GM19328 (cell line): ENCODE data around the gene SHROOM3.
A peak's percentile ranks its signal among the peaks of the same experiment; 100 is the strongest.

Experiments used
- ATAC-seq: cut with Tn5 transposase; IDR thresholded peaks from one replicate; pipeline ENCODE4 v1.9.1; 2021; ENCODE audit warnings: mild to moderate bottlenecking, moderate library complexity; ENCODE audit not compliant: unreplicated experiment

SHROOM3 gene

DNA sequence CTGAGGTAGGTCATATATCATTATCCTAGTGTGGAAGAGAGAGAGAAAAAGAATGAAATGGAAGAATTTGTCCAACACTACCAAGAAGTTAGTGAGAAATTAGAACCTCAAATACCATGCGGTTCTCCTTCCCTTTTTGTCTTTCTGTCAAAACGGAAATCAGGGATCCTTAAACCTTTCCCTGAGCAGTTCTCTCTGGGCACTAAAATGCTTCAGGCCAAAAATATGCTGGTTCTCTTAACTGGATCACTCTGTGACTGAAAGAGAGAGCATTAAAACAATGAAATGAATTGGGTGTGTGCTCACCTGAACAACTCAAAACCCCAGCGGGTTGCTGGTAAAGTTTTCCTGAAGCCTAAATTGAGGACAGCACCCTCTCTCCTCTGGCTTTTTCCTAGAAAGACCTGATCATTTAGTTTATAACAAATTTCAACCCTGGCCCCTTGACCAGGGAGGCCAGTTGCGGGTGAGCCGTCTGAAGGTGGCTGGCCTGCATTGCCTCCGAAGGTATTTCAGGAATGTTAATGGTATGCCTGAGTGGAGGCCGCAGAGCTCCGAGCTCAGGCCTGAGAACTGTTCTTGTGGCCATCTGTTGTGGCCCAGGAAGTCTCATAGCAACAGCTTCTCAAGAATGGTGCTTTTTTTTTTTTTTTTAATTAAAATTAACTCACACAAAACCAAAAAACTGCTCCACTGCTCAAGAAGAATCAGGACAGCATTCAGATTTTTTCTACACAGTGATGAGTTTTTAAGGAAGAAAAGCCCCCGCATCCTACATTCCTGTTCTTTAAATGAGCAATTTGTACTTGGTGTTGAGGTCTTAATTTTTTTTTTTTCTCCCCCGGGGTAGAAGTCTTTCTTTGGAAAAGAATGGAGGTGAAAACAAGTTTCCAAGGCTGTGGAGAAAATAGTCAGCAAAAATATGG is 155.1 kb downstream of the SHROOM3 start:
- no peak for ATAC-seq

DNA sequence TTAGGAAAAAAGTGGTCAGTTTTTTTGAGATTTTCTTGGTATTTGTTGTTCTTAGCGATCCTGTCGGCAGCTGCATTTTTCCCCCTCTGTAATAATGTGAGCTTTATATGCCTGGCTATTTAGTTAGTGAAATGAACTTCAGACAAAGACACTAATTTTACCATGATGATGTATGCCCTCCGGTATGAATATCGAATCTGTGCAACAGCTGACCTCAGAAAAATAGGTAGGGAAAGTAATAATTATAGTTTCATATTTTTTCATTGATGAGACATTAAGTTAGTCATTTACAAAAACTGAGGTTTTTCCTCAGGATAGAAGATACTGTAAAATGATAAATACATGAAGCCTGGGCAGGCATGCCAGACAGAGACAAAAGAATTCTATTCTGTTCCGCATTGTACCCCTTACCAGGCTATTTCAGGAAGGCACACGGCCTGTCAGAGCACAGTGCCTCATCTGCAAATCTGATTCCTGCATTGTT is 155.8 kb downstream of the SHROOM3 start:
- ATAC-seq = no peak

DNA sequence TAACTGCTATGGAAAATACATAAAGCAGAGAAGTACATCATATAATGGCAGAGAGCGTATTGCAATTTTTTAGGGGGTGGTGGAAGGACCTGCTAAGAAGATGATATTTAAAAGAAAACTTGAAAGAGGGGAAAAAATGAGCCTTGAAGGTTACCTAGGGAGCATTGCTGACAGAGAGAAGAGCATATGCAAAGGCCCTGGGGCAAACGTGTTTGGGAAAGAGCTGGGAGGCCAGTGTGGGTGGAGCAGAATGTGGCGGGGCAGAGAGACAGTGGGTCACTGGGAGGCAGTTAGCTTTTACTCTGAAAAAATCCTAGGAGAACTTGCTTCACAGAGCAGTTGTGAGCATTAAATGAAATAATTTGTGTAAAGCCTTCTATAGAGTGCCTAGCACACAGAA is 157.0 kb downstream of the SHROOM3 start:
- ATAC-seq = no peak

DNA sequence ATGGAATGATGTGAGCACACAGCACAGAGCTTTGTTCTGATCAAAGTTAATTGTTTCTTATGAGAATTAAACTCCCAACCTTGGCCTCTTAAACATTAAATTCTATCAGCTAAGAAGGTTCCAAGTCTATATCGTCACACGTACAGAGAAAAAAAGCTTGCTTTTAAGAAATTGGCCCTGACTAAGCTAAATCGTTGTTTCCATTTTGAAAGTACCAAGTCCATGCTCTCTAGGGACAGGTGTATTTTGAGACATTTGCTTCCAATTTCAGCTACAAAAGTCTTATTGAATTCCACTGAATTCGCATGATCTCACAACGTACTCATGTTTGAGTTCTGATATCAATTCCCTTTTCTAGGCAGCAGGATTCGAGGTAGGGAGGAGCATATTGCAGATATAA is 157.4 kb downstream of the SHROOM3 start:
- ATAC-seq = no peak

DNA sequence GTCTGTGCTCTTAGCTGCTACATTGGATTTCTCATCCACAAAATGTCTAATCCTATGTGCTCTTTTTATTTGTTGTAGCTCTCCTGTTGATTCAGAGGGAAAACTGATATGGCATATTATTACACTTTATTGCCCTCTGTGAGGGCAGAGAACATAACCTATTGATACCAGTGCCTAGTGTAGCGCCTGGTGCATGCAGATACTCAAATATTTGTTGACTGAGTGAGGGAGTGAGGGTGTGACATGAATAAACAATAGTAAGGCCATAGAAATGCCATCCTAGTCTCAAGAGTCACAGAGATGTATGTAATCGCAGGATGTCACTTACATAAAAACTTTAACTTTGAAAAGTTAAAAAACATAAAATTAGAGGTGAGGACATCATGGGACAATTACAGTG is 159.1 kb downstream of the SHROOM3 start:
- no peak for ATAC-seq

DNA sequence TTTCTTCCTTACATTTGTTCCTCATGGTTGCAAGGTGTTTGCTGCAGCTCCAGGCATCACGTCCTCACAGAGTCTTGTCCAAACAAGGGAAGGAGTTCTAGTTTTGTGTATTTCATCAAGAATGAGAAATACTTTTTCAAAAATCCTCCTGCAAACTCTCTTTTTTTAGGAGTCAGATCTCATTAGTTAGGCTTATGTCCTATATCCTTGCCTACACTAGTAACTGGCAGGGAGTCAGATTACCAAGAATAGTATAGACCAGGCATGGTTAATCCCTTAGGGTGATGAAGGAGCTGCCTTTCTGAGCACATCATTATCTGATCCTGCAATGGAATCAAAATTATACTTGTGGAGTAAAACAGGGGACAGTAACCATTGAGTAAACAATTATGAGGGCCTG is 160.4 kb downstream of the SHROOM3 start:
- ATAC-seq = no peak

DNA sequence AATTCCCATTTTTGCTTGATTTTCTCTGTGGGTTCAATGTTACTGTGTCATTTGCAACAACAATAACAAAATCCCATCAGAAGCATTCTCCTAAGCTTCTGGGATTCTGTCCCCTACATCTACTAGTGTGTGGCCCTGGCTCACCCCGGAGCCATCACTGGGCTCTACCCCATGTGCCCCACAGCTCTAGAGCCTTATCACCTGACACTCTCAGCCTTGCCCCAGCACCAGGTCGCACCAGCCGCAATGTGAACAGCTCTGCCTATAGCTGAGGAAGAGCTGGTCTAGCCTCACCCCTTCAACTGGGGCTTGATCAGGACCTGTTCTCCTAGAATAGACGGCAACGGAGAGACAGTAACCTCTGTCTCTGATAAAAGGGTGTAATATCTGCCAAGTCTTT is 161.7 kb downstream of the SHROOM3 start:
- no peak for ATAC-seq

DNA sequence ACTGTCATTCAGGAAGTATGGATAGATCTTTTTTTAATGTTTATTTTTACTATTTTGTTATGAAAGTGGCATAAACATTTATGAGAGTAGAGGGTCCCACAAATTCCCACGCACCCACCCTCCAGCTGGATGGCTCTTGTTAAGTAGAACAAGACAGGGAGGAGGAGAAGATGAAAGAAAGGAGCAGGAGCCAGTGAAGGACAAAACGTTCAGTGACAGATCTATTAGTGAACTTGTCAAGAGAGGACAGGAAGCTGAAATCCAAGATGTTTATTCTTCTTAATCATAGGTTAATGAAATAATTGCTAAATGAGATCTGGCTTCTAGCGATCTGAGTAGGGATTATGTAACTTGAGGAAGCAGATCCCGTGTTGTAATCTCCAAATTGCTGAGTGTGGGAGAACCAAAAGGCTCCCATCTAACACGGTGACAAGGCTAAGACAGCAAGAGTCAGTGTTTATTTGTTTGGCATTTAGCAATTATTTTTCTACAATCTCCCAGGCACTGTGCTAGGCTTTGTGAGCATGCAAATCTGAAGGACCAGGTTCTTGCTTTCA is 162.5 kb downstream of the SHROOM3 start:
- no peak for ATAC-seq

DNA sequence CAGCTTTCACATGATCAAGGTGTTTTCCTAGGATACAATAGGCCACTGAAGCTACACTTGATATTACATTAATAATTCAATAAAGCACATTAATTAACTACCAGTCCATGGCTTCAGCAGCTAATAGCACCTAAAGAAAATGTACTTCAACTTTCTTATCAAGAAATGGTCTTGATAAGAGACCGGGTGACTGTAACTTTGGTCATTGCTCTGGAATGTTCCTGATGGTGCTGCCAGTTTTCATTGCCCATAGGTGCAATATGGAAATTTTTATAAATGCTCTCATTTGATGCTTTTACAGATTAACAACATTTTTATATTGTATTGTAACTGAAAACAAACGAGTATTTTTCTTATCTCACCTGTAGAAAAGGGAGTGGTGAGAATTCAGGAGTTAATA is 165.4 kb downstream of the SHROOM3 start:
- no peak for ATAC-seq

DNA sequence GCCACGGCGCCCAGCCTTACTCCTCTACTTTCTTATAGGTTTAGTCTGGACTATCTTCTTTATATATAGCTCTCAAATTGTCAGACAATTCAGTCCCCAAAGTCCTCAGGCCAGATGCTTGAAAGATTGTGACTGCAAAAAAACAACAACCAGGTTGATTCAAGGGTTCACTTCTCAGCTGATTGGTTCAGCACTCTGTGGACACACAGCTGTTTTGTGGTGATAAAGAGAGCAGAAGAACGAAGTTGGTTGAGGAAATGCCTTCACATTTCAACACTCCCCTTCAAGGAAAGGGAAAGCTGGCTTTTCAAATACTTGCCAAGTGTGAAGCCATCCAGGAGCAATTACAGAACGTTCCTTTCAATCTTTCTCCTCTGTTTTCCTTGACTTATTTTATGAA is 166.8 kb downstream of the SHROOM3 start:
- ATAC-seq = no peak

DNA sequence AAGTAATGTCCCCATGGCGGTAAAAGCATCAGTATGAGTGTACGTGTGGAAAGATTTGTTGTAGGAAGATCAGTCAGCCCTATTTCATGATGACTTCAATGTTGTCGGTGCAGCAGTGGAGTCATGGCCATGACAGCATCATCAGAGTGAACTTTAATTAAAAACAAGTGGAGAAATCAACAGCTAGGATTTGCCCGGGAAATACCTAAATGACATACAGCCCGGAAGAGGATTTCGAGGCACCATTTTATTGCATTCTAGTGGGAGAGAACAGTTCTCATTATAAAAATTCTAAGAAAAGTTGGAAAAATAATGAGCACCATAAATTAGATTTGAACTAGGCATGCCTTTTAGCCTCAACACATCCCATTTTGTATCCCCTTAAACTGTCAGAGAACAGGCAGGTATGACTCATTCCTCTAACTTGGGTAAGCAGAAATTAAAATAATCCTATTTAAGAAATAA is 170.1 kb downstream of the SHROOM3 start:
- no peak for ATAC-seq

DNA sequence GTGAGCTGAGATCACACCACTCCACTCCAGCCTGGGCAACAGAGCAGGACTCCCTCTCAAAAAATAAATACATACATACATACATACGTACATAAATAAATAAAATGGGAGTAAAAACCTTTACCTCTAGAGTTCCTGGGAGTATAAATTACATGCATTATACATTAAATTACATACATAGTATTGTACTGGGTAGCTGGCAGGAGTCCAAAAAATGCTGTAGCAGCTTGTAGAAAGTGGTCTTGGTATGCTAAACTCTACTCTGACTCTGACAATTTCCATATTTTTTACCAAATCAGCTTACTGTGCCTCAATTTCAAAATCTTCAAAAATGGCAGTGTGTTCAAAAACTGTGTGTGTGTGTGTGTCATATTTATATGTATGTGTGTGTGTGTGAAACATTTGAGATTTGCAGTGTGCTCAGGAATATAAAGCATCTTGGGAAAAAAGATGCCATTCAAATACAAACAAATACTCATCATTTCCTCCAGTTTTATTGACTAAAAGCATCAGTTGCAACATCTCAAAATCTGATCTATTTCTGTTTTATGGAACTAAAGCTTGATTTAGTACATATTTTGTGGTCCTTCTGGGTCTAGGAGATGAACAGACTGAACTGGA is 171.7 kb downstream of the SHROOM3 start:
- no peak for ATAC-seq

DNA sequence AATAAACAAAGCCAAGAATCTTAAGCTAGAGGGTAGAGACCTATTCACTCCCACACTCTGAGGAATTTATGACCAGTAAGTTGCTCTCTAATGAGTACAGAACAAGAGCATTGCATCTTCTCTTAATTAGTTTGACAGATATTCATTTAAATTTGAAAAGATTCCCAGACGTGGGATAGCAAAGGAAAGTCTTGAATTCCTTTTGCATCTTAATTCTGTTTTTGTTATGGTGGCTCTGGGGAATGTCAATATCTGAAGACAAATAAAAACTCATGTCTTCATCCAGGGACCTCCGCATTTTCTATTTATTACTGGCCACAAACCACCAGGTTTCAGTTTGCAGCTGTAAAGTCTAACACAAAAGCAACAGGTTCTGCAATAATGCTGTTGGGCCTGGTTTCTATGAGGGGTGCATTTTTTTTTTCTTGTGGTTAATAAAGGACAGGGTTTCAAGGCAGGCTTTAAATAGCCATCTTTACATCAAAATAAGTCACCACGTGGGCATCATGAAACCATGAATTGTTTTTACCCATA is 172.3 kb downstream of the SHROOM3 start:
- peak; percentile 94 for ATAC-seq

DNA sequence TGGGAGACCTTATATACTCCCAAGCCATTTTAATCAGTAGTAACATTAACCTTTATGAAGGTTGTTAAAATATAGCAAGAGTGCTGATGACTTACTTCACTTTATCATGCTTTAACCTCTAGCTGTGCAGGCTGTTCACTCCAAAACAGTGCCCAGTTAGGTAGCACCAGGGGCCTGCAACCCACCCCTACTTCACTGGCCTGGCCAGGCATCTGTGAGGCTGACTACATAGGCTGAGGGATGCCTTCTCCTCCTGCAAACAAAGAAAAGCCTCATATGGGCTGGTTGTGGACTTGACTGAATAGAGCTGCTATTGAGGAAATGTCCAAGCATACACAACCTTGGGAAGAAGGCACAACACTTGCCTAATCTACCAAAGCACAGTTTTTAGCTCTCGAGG is 172.8 kb downstream of the SHROOM3 start:
- no peak for ATAC-seq

DNA sequence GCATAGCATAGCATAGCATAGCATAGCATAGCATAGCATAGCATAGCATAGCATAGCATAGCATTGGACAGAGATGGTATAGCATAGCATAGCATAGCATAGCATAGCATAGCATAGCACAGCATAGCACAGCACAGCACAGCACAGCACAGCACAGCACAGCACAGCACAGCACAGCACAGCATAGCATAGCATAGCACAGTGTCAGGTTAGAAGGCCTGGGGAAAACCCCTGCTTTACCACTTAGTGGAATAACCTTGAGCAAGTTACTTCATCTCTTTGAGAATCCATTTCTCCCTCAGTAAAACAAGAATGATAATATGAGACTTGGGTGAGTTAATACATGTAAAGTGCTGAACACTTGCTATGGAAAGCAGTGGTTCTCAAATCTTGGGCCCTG is 173.5 kb downstream of the SHROOM3 start:
- ATAC-seq = peak; percentile 37

DNA sequence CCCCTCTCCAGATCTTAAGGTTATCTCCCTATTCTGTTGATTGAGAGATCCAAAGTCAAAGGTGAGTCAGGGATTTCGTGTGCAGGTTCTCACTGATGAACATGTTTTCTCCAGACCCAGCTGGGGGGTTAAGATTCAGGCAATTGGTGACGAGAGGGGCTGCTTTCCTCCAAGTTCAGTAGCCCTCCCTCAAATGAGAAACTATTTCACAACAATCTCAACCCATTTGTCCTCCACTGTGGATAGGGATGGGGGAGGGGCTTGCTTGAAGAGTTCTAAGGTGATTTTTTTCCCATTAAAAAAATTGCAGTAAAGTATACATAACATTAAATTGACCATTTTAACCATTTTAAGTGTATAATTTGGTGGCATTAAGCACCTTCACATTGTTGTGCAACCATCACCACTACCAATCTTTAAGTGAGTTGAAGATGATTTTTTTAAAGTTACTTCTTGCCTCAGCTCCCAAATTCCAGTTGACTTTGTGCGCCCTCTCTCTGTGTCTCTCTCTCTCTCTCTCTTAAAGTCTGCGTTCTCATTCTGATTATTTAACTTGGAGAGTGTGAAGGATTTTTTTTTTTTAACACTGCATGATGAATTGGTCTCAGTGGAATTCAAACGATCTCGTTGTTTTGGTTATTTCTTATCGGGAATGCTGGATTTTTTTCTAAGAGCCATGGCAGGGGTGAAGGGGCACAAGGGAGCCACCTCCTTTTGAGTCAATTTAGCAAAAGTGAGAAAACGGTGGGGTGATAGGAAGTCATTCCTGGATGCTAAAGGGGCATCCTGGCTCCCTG is 175.9 kb downstream of the SHROOM3 start:
- no peak for ATAC-seq

DNA sequence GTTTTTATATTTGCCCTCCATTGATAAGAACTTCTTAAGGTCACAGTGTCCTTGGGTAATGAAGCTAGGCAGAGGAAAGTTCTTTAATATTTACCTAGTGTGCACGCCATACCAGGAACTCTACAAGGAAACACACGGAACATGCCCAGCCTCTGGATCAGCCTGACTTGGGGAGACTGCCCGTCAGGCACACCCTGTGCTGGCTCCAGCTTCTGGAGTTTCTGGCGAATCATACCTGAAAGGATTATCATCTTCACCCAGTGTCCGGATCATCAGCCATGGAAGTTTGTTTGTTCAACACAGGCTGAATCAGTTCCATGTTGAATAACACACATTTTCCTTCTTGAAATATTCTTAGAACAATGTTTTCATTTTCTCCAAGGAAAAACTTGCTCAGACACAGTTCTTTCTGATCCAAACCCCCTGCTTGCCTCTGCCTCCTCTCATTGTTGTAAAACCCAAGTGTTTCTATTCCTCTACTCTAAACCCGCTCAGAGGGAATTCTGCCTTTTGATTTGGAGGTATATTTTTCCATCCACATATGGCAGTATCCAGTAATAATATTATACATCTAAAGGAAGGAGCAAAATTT is 176.7 kb downstream of the SHROOM3 start:
- ATAC-seq = no peak

DNA sequence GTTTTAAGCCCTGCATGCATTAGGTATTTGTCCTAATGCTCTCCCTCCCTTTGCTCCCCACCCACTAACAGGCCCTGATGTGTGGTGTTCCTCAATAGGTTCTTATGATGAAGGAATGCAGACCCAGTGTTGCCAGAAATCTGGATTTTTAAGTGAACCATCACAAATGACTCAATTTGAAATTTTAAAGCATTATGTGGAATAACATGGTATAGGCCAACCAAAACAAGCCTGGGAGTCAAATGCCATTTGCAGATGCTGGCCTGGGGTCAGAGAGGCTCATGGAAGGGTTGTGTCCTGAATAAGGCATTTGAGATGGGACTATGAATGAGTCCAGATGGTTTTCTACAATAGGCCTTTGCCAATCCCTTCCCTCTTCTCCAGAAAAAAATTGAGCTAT is 179.6 kb downstream of the SHROOM3 start:
- ATAC-seq = no peak

DNA sequence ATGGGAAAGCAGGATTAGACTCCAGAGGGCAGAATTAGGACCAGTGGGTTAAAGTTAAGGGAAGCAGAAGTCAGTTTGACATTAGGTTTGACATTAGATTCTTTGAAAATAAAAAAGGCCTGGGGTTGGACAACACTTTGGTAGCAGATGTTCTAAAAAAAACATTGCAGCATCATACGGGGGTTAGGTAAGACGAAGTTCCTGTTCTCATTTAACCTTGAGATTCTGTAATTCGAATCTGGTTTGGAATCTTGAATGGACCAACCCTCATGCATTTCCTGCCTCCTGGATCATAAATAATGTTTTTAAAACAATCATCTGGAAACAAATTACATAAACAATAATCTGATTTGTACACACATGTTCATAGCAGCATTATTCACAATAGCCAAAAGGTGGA is 181.0 kb downstream of the SHROOM3 start:
- no peak for ATAC-seq

DNA sequence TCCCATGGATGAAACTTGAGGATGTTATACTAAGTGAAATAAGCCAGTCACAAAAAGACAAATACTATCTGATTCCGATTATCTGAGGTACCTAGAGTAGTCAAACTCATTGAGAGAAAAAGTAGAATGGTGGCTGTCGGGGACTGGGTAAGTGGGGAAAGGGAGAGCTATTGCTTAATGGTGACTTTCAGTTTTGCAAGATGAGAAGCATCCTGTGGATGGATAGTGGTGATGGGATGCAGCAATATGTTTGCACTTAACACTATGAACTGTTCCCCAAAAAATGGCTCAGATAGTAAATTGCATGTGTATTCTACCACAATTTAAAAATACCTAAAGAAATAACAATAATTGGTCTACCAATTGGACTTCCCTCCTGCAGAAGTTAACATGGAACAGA is 181.5 kb downstream of the SHROOM3 start:
- ATAC-seq = no peak
